HL-60 (cell line): ENCODE measurements around the gene TM4SF18.

Experiments
- DNase-seq, 2 experiments: peaks; one replicate each; pipeline ENCODE4 v3.0.0-alpha.2; 2010 to 2020; ENCODE audit warnings: low read depth in 1 of 2, low spot score in 1 of 2
- H3K27ac ChIP-seq: fragments of 250-450 bp; sonication (Bioruptor Pico); replicated peaks from 2 replicates; pipeline ENCODE4 v1.5.1; 2020; ENCODE audit warnings: mild to moderate bottlenecking, moderate library complexity
- H3K27me3 ChIP-seq: fragments of 250-450 bp; sonication (Bioruptor Pico); 2 replicates; pipeline ENCODE4 v1.5.1; 2021; ENCODE audit warnings: mild to moderate bottlenecking, moderate library complexity; ENCODE audit not compliant: insufficient read depth, poor library complexity, severe bottlenecking
- H3K4me3 ChIP-seq: replicated peaks from 2 replicates; pipeline ENCODE4 v1.5.1; 2011; ENCODE audit warnings: mild to moderate bottlenecking, control low read depth, low read length; ENCODE audit not compliant: insufficient read depth
- CTCF ChIP-seq: IDR thresholded peaks from one replicate; pipeline ENCODE4 v1.5.1; 2011; ENCODE audit warnings: low read length, control low read depth, inconsistent platforms; ENCODE audit not compliant: insufficient read depth
- GABPA ChIP-seq: IDR thresholded peaks from 2 replicates; pipeline ENCODE4 v1.6.1; 2012; ENCODE audit warnings: low read depth
- POLR2AphosphoS5 ChIP-seq: IDR thresholded peaks from 2 replicates; pipeline ENCODE4 v1.6.1; 2012; ENCODE audit warnings: low read depth
- REST ChIP-seq: IDR thresholded peaks from 2 replicates; pipeline ENCODE4 v1.6.1; 2012; ENCODE audit warnings: low read depth; ENCODE audit not compliant: insufficient replicate concordance
- SPI1 ChIP-seq: IDR thresholded peaks from 2 replicates; pipeline ENCODE4 v1.6.1; 2012; ENCODE audit warnings: low read depth, mild to moderate bottlenecking, borderline replicate concordance

The TM4SF18 gene

GRCh38 chr3:149317072-149317471 is 16.4 kb downstream of the TM4SF18 start:
- Histone ChIP-seq H3K4me3 (no peak overlapping the region), H3K27ac (no peak overlapping the region), H3K27me3 (peaks cover 3% of the 10 kb centered on the region)
- TF ChIP-seq GABPA (no peak), REST (no peak), CTCF (no peak), POLR2AphosphoS5 (no peak), SPI1 (no peak)
- DNase-seq = no peak

GRCh38 chr3:149316437-149316836 is 17.0 kb downstream of the TM4SF18 start:
- H3K4me3 ChIP-seq = no peak overlapping the region
- H3K27me3 ChIP-seq = peaks cover 3% of the 10 kb centered on the region
- DNase-seq = no peak
- no peak overlapping the region for H3K27ac ChIP-seq
- TF ChIP-seq POLR2AphosphoS5 (no peak), SPI1 (no peak), GABPA (no peak), REST (no peak), CTCF (no peak)

- no peak for DNase-seq
- H3K27ac ChIP-seq = no peak overlapping the region
These were observed 17.7 kb downstream of the TM4SF18 start for GRCh38 chr3:149315694-149316093.

More at GRCh38 chr3:149315694-149316093, 17.7 kb downstream of the TM4SF18 start:
- no peak for TF ChIP-seq SPI1
- no peak for TF ChIP-seq GABPA
- no peak for TF ChIP-seq CTCF
- no peak for TF ChIP-seq REST
- TF ChIP-seq POLR2AphosphoS5 = no peak
- H3K4me3 ChIP-seq = no peak overlapping the region
- H3K27me3 ChIP-seq = no peaks in the 10 kb centered on the region
